ENCODE measurements around the gene NCKIPSD.

NCKIPSD gene

GRCh38 chr3:48694610-48695392 is 9.1 kb upstream of the NCKIPSD start:
- Histone ChIP-seq H3K36me3 (ENCODE audit: control insufficient read depth, insufficient read depth, low read length) (peaks cover 20% of the 10 kb centered on the region), H3K79me1 (ENCODE audit: low read length) (peaks cover 26% of the 10 kb centered on the region), H3K56ac (ENCODE audit: low read length) (peak overlapping the region; percentile 64), H3K27me3 (ENCODE audit: insufficient read depth, low read length, poor library complexity) (no peaks in the 10 kb centered on the region), H3K4ac (ENCODE audit: low read depth, low read length) (no peak overlapping the region), H3K9ac (ENCODE audit: low read length) (peak overlapping the region; percentile 13), H3K18ac (ENCODE audit: low read length) (no peak overlapping the region), H3K27ac (ENCODE audit: low read depth, low read length) (peak overlapping the region; percentile 45), H3K4me3 (ENCODE audit: low read length) (no peak overlapping the region), H2BK5ac (ENCODE audit: low read length) (no peak overlapping the region), H4K8ac (ENCODE audit: low read depth, low read length) (no peak overlapping the region), H3K23ac (ENCODE audit: low read length) (no peak overlapping the region), H3K4me2 (ENCODE audit: low read length) (no peak overlapping the region), H3K79me2 (ENCODE audit: control insufficient read depth, insufficient read depth, low read length) (peaks cover 43% of the 10 kb centered on the region), H2BK120ac (ENCODE audit: low read depth, low read length) (no peak overlapping the region), H3K4me1 (ENCODE audit: control insufficient read depth, low read depth, low read length) (no peaks in the 10 kb centered on the region), H2BK15ac (replicated peaks; ENCODE audit: low read depth) (no peak overlapping the region), H2AK5ac (ENCODE audit: low read length) (no peak overlapping the region), H4K5ac (ENCODE audit: low read length) (no peak overlapping the region)
- no CpG with 5 or more reads among the region's 23 CpGs for WGBS (ENCODE audit: extremely low coverage, insufficient coverage, low lambda C conversion rate)
- DNase-seq = peak; percentile 67

- Histone ChIP-seq H3K27ac (ENCODE audit: low read depth, low read length) (no peak overlapping the region), H2AK5ac (ENCODE audit: low read length) (no peak overlapping the region), H3K27me3 (ENCODE audit: insufficient read depth, low read length, poor library complexity) (no peaks in the 10 kb centered on the region), H3K79me1 (ENCODE audit: low read length) (peaks cover 27% of the 10 kb centered on the region), H2BK15ac (replicated peaks; ENCODE audit: low read depth) (no peak overlapping the region), H3K4me2 (ENCODE audit: low read length) (no peak overlapping the region), H3K18ac (ENCODE audit: low read length) (no peak overlapping the region), H4K8ac (ENCODE audit: low read depth, low read length) (no peak overlapping the region), H3K79me2 (ENCODE audit: control insufficient read depth, insufficient read depth, low read length) (peaks cover 34% of the 10 kb centered on the region), H3K23ac (ENCODE audit: low read length) (no peak overlapping the region), H4K5ac (ENCODE audit: low read length) (no peak overlapping the region), H3K4me1 (ENCODE audit: control insufficient read depth, low read depth, low read length) (no peaks in the 10 kb centered on the region), H2BK5ac (ENCODE audit: low read length) (no peak overlapping the region), H3K36me3 (ENCODE audit: control insufficient read depth, insufficient read depth, low read length) (peaks cover 24% of the 10 kb centered on the region), H2BK120ac (ENCODE audit: low read depth, low read length) (no peak overlapping the region), H3K4ac (ENCODE audit: low read depth, low read length) (no peak overlapping the region), H3K4me3 (ENCODE audit: low read length) (no peak overlapping the region), H3K56ac (ENCODE audit: low read length) (no peak overlapping the region), H3K9ac (ENCODE audit: low read length) (no peak overlapping the region)
- no peak for DNase-seq
- no CpG with 5 or more reads among the region's 8 CpGs for WGBS (ENCODE audit: extremely low coverage, insufficient coverage, low lambda C conversion rate)
These were observed 8.1 kb upstream of the NCKIPSD start for GRCh38 chr3:48693826-48694225.

GRCh38 chr3:48692551-48692950 is 6.8 kb upstream of the NCKIPSD start:
- Histone ChIP-seq H3K23ac (ENCODE audit: low read length) (no peak overlapping the region), H3K4ac (ENCODE audit: low read depth, low read length) (no peak overlapping the region), H3K79me2 (ENCODE audit: control insufficient read depth, insufficient read depth, low read length) (peaks cover 22% of the 10 kb centered on the region), H3K36me3 (ENCODE audit: control insufficient read depth, insufficient read depth, low read length) (peaks cover 26% of the 10 kb centered on the region), H3K56ac (ENCODE audit: low read length) (no peak overlapping the region), H4K5ac (ENCODE audit: low read length) (no peak overlapping the region), H2BK15ac (replicated peaks; ENCODE audit: low read depth) (no peak overlapping the region), H2AK5ac (ENCODE audit: low read length) (no peak overlapping the region), H3K9ac (ENCODE audit: low read length) (no peak overlapping the region), H3K79me1 (ENCODE audit: low read length) (peaks cover 24% of the 10 kb centered on the region), H3K4me2 (ENCODE audit: low read length) (no peak overlapping the region), H2BK5ac (ENCODE audit: low read length) (no peak overlapping the region), H3K27ac (ENCODE audit: low read depth, low read length) (no peak overlapping the region), H3K18ac (ENCODE audit: low read length) (no peak overlapping the region), H3K4me1 (ENCODE audit: control insufficient read depth, low read depth, low read length) (no peaks in the 10 kb centered on the region), H3K4me3 (ENCODE audit: low read length) (no peak overlapping the region), H3K27me3 (ENCODE audit: insufficient read depth, low read length, poor library complexity) (no peaks in the 10 kb centered on the region), H2BK120ac (ENCODE audit: low read depth, low read length) (no peak overlapping the region), H4K8ac (ENCODE audit: low read depth, low read length) (no peak overlapping the region)
- no peak for DNase-seq

GRCh38 chr3:48690846-48691458 is 5.2 kb upstream of the NCKIPSD start:
- Histone ChIP-seq H3K4me1 (ENCODE audit: control insufficient read depth, low read depth, low read length) (no peaks in the 10 kb centered on the region), H3K18ac (ENCODE audit: low read length) (no peak overlapping the region), H3K4me2 (ENCODE audit: low read length) (no peak overlapping the region), H2BK120ac (ENCODE audit: low read depth, low read length) (no peak overlapping the region), H3K79me1 (ENCODE audit: low read length) (peaks cover 19% of the 10 kb centered on the region), H2BK5ac (ENCODE audit: low read length) (no peak overlapping the region), H3K4ac (ENCODE audit: low read depth, low read length) (no peak overlapping the region), H3K4me3 (ENCODE audit: low read length) (no peak overlapping the region), H3K27ac (ENCODE audit: low read depth, low read length) (no peak overlapping the region), H3K27me3 (ENCODE audit: insufficient read depth, low read length, poor library complexity) (no peaks in the 10 kb centered on the region), H4K5ac (ENCODE audit: low read length) (no peak overlapping the region), H2AK5ac (ENCODE audit: low read length) (no peak overlapping the region), H3K23ac (ENCODE audit: low read length) (no peak overlapping the region), H4K8ac (ENCODE audit: low read depth, low read length) (no peak overlapping the region), H3K9ac (ENCODE audit: low read length) (no peak overlapping the region), H3K36me3 (ENCODE audit: control insufficient read depth, insufficient read depth, low read length) (peaks cover 29% of the 10 kb centered on the region), H2BK15ac (replicated peaks; ENCODE audit: low read depth) (no peak overlapping the region), H3K56ac (ENCODE audit: low read length) (no peak overlapping the region), H3K79me2 (ENCODE audit: control insufficient read depth, insufficient read depth, low read length) (peaks cover 9% of the 10 kb centered on the region)
- no peak for DNase-seq
- WGBS (ENCODE audit: extremely low coverage, insufficient coverage, low lambda C conversion rate) = no CpG with 5 or more reads among the region's 2 CpGs

- Histone ChIP-seq H2BK15ac (replicated peaks; ENCODE audit: low read depth) (no peak overlapping the region), H4K5ac (ENCODE audit: low read length) (no peak overlapping the region), H3K4ac (ENCODE audit: low read depth, low read length) (no peak overlapping the region), H2BK120ac (ENCODE audit: low read depth, low read length) (no peak overlapping the region), H4K8ac (ENCODE audit: low read depth, low read length) (no peak overlapping the region), H3K27me3 (ENCODE audit: insufficient read depth, low read length, poor library complexity) (no peaks in the 10 kb centered on the region), H3K9ac (ENCODE audit: low read length) (no peak overlapping the region), H3K18ac (ENCODE audit: low read length) (no peak overlapping the region), H3K4me1 (ENCODE audit: control insufficient read depth, low read depth, low read length) (peaks cover 2% of the 10 kb centered on the region), H3K4me3 (ENCODE audit: low read length) (no peak overlapping the region), H2BK5ac (ENCODE audit: low read length) (no peak overlapping the region), H3K4me2 (ENCODE audit: low read length) (no peak overlapping the region), H3K79me2 (ENCODE audit: control insufficient read depth, insufficient read depth, low read length) (peaks cover 4% of the 10 kb centered on the region), H3K23ac (ENCODE audit: low read length) (no peak overlapping the region), H3K36me3 (ENCODE audit: control insufficient read depth, insufficient read depth, low read length) (peaks cover 23% of the 10 kb centered on the region), H3K56ac (ENCODE audit: low read length) (no peak overlapping the region), H2AK5ac (ENCODE audit: low read length) (no peak overlapping the region), H3K27ac (ENCODE audit: low read depth, low read length) (no peak overlapping the region), H3K79me1 (ENCODE audit: low read length) (peaks cover 14% of the 10 kb centered on the region)
- no peak for DNase-seq
- WGBS (ENCODE audit: extremely low coverage, insufficient coverage, low lambda C conversion rate) = no CpG with 5 or more reads among the region's 5 CpGs
These were observed 3.7 kb upstream of the NCKIPSD start for GRCh38 chr3:48689384-48689783.

GRCh38 chr3:48688737-48689075 is 3.0 kb upstream of the NCKIPSD start:
- no CpG with 5 or more reads among the region's 3 CpGs for WGBS (ENCODE audit: extremely low coverage, insufficient coverage, low lambda C conversion rate)
- no peak for DNase-seq
- peaks cover 23% of the 10 kb centered on the region for H3K36me3 ChIP-seq (ENCODE audit: control insufficient read depth, insufficient read depth, low read length)

More at GRCh38 chr3:48688737-48689075, 3.0 kb upstream of the NCKIPSD start:
- Histone ChIP-seq H3K79me2 (ENCODE audit: control insufficient read depth, insufficient read depth, low read length) (peaks cover 2% of the 10 kb centered on the region), H3K56ac (ENCODE audit: low read length) (no peak overlapping the region), H3K4me1 (ENCODE audit: control insufficient read depth, low read depth, low read length) (peaks cover 2% of the 10 kb centered on the region), H2AK5ac (ENCODE audit: low read length) (no peak overlapping the region), H2BK120ac (ENCODE audit: low read depth, low read length) (no peak overlapping the region), H3K4ac (ENCODE audit: low read depth, low read length) (no peak overlapping the region), H3K4me2 (ENCODE audit: low read length) (no peak overlapping the region), H2BK5ac (ENCODE audit: low read length) (no peak overlapping the region), H3K79me1 (ENCODE audit: low read length) (peaks cover 14% of the 10 kb centered on the region), H3K27ac (ENCODE audit: low read depth, low read length) (no peak overlapping the region), H3K27me3 (ENCODE audit: insufficient read depth, low read length, poor library complexity) (no peaks in the 10 kb centered on the region), H3K23ac (ENCODE audit: low read length) (no peak overlapping the region), H4K5ac (ENCODE audit: low read length) (no peak overlapping the region), H3K18ac (ENCODE audit: low read length) (no peak overlapping the region), H2BK15ac (replicated peaks; ENCODE audit: low read depth) (no peak overlapping the region), H4K8ac (ENCODE audit: low read depth, low read length) (no peak overlapping the region), H3K9ac (ENCODE audit: low read length) (no peak overlapping the region), H3K4me3 (ENCODE audit: low read length) (no peak overlapping the region)

Measured in mesendoderm (in vitro differentiated cells).